ENCODE results near the gene EPHA6. TPM values are rescaled to one million over a fixed set of nuclear protein-coding genes. Genes with fewer than 3 reads are reported as not detected.
"Not testable (repeated sequence)": the region's sequence is repeated elsewhere in the genome, so short reads cannot be mapped to it uniquely, and the experiment has no call there.

The EPHA6 gene
- total and polyA plus RNA-seq, 2 donors (not counting 1 experiment from before 2014, with no cell fraction given) = not detected

- no CpG with 5 or more reads among the region's 2 CpGs for WGBS (ENCODE audit: insufficient coverage)
- CTCF ChIA-PET = no interaction called here
- Histone ChIP-seq H3K4me2 (replicated peaks; ENCODE audit: low read depth, low read length, poor library complexity, severe bottlenecking) (no peak overlapping the region), H3K4me1 (ENCODE audit: control insufficient read depth in 2 of 2, insufficient read depth in 2 of 2, low read length in 2 of 2) (no peaks in the 10 kb centered on the region), H3K27ac (ENCODE audit: low read length in 2 of 2) (no peak overlapping the region), H2AFZ (ENCODE audit: insufficient read depth, low read depth, low read length, poor library complexity, severe bottlenecking) (no peak overlapping the region), H4K20me1 (ENCODE audit: control insufficient read depth, insufficient read depth, low read length, poor library complexity, severe bottlenecking) (no peaks in the 10 kb centered on the region), H3K79me2 (ENCODE audit: control insufficient read depth, insufficient read depth, low read length) (no peaks in the 10 kb centered on the region), H3K27me3 (replicated peaks in 1 of 4; ENCODE audit: control extremely low read depth in 1 of 4, control insufficient read depth in 3 of 4, insufficient read depth in 4 of 4, low read length in 3 of 4) (no peaks in the 10 kb centered on the region), H3K9me3 (ENCODE audit: control extremely low read depth in 1 of 3, control insufficient read depth in 2 of 3, insufficient read depth in 1 of 3, low read length in 2 of 3) (no peaks in the 10 kb centered on the region), H3K4me3 (ENCODE audit: control extremely low read depth in 1 of 5, extremely low read depth in 1 of 5, insufficient read depth in 1 of 5, low read depth in 2 of 5, low read length in 4 of 5) (no peak overlapping the region), H3K9ac (ENCODE audit: low read length) (no peak overlapping the region), H3K36me3 (replicated peaks in 1 of 2; ENCODE audit: control extremely low read depth in 1 of 2, control insufficient read depth in 1 of 2, extremely low read depth in 1 of 2, insufficient read depth in 2 of 2, low read length in 1 of 2) (no peaks in the 10 kb centered on the region)
- no peak for DNase-seq
- ATAC-seq (ENCODE audit: low read depth) = no peak
- Mint-ChIP-seq H3K4me3 (no peak overlapping the region), H3K9me3 (ENCODE audit: insufficient read depth) (peaks cover 2% of the 10 kb centered on the region), H3K27ac (no peak overlapping the region), H3K27me3 (no peaks in the 10 kb centered on the region), H3K4me1 (no peaks in the 10 kb centered on the region)
- TF ChIP-seq EZH2 (IDR thresholded peaks at IDR 0.05; ENCODE audit: borderline replicate concordance, insufficient read depth, low read depth, low read length, poor library complexity, severe bottlenecking) (no peak), CTCF (IDR thresholded peaks at IDR 0.05) (no peak)
- POLR2A ChIA-PET = no interaction called here
- intact Hi-C loops (cut with micrococcal nuclease) = no loop called here
Observed at GRCh38 chr3:96915445-96915844, 101.1 kb downstream of the EPHA6 start.

- no peak overlapping the region for H3K4me3 ChIP-seq (ENCODE audit: control extremely low read depth in 1 of 5, extremely low read depth in 1 of 5, insufficient read depth in 1 of 5, low read depth in 2 of 5, low read length in 4 of 5)
- ChIA-PET CTCF (no interaction called here), POLR2A (no interaction called here)
- H3K27ac Mint-ChIP-seq = no peak overlapping the region
- peaks cover 2 to 24% (median 19%) of the 10 kb centered on the region in 3 donors for H3K9me3 ChIP-seq (ENCODE audit: control extremely low read depth in 1 of 3, control insufficient read depth in 2 of 3, insufficient read depth in 1 of 3, low read length in 2 of 3)
- ATAC-seq (ENCODE audit: low read depth) (no peak), DNase-seq (no peak)
- peaks cover 9% of the 10 kb centered on the region for H3K9me3 Mint-ChIP-seq (ENCODE audit: insufficient read depth)
- H3K9ac ChIP-seq (ENCODE audit: low read length) = no peak overlapping the region
- no peaks in the 10 kb centered on the region for H3K27me3 ChIP-seq (replicated peaks in 1 of 4; ENCODE audit: control extremely low read depth in 1 of 4, control insufficient read depth in 3 of 4, insufficient read depth in 4 of 4, low read length in 3 of 4)
- no peaks in the 10 kb centered on the region for H3K27me3 Mint-ChIP-seq
- no peaks in the 10 kb centered on the region for H3K4me1 ChIP-seq (ENCODE audit: control insufficient read depth in 2 of 2, insufficient read depth in 2 of 2, low read length in 2 of 2)
- intact Hi-C loops (cut with micrococcal nuclease) = no loop called here
- H4K20me1 ChIP-seq (ENCODE audit: control insufficient read depth, insufficient read depth, low read length, poor library complexity, severe bottlenecking) = no peaks in the 10 kb centered on the region
- TF ChIP-seq EZH2 (IDR thresholded peaks at IDR 0.05; ENCODE audit: borderline replicate concordance, insufficient read depth, low read depth, low read length, poor library complexity, severe bottlenecking) = no peak
- TF ChIP-seq CTCF (IDR thresholded peaks at IDR 0.05) = no peak
- H3K79me2 ChIP-seq (ENCODE audit: control insufficient read depth, insufficient read depth, low read length) = no peaks in the 10 kb centered on the region
- H3K4me1 Mint-ChIP-seq = no peaks in the 10 kb centered on the region
- WGBS (ENCODE audit: insufficient coverage) = 69% methylated on average over 3 of the region's 3 CpGs
- H3K4me3 Mint-ChIP-seq = no peak overlapping the region
- H3K4me2 ChIP-seq (replicated peaks; ENCODE audit: low read depth, low read length, poor library complexity, severe bottlenecking) = no peak overlapping the region
- H3K27ac ChIP-seq (ENCODE audit: low read length in 2 of 2) = no peak overlapping the region
- no peaks in the 10 kb centered on the region for H3K36me3 ChIP-seq (replicated peaks in 1 of 2; ENCODE audit: control extremely low read depth in 1 of 2, control insufficient read depth in 1 of 2, extremely low read depth in 1 of 2, insufficient read depth in 2 of 2, low read length in 1 of 2)
- no peak overlapping the region for H2AFZ ChIP-seq (ENCODE audit: insufficient read depth, low read depth, low read length, poor library complexity, severe bottlenecking)
Observed at GRCh38 chr3:96931119-96931862, 116.9 kb downstream of the EPHA6 start.

GRCh38 chr3:96942131-96942530 is 127.7 kb downstream of the EPHA6 start:
- H3K9me3 ChIP-seq (ENCODE audit: control extremely low read depth in 1 of 3, control insufficient read depth in 2 of 3, insufficient read depth in 1 of 3, low read length in 2 of 3); CTCF ChIA-PET; DNase-seq; H3K27ac ChIP-seq (ENCODE audit: low read length in 2 of 2); intact Hi-C loops (cut with micrococcal nuclease); H3K9ac ChIP-seq (ENCODE audit: low read length); H3K4me3 Mint-ChIP-seq; POLR2A ChIA-PET; H3K27me3 ChIP-seq (replicated peaks in 1 of 4; ENCODE audit: control extremely low read depth in 1 of 4, control insufficient read depth in 3 of 4, insufficient read depth in 4 of 4, low read length in 3 of 4); H3K79me2 ChIP-seq (ENCODE audit: control insufficient read depth, insufficient read depth, low read length); H3K27me3 Mint-ChIP-seq; H3K4me1 ChIP-seq (ENCODE audit: control insufficient read depth in 2 of 2, insufficient read depth in 2 of 2, low read length in 2 of 2); H3K36me3 ChIP-seq (replicated peaks in 1 of 2; ENCODE audit: control extremely low read depth in 1 of 2, control insufficient read depth in 1 of 2, extremely low read depth in 1 of 2, insufficient read depth in 2 of 2, low read length in 1 of 2); H3K4me2 ChIP-seq (replicated peaks; ENCODE audit: low read depth, low read length, poor library complexity, severe bottlenecking); H2AFZ ChIP-seq (ENCODE audit: insufficient read depth, low read depth, low read length, poor library complexity, severe bottlenecking); H3K4me3 ChIP-seq (ENCODE audit: control extremely low read depth in 1 of 5, extremely low read depth in 1 of 5, insufficient read depth in 1 of 5, low read depth in 2 of 5, low read length in 4 of 5); ATAC-seq (ENCODE audit: low read depth); H4K20me1 ChIP-seq (ENCODE audit: control insufficient read depth, insufficient read depth, low read length, poor library complexity, severe bottlenecking); H3K9me3 Mint-ChIP-seq (ENCODE audit: insufficient read depth); H3K27ac Mint-ChIP-seq; H3K4me1 Mint-ChIP-seq: not testable (repeated sequence)
- WGBS (ENCODE audit: insufficient coverage) = 88% methylated on average over 7 of the region's 7 CpGs

Measured in B cell (primary cell).